ENCODE measurements around the gene PRELID2. TPM values are rescaled to one million over a fixed set of nuclear protein-coding genes. Genes with fewer than 3 reads are reported as not detected.

PRELID2 gene
- total RNA-seq, 1 experiment from 2014 or later = 26.0 TPM

DNA sequence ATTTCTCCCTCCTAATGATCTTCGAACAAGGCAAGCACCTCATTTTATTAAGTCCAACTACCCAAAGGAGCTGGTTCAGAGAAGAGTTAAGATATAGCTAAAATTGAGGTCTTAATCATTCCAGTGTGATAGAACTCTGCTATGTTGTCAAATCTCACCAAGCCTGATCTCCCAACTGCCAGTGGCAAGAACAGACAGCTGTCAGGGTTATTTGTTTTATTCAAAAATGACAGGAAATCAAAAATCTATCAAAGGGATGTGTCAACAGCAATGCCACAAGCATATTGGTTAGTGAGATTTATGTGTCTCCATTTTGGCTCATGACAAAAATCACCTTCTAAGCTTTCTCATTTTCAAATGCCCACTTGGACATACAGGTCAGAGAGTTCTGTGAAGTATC, 74.5 kb downstream of the PRELID2 start:
- TF ChIP-seq, protein P1, sequence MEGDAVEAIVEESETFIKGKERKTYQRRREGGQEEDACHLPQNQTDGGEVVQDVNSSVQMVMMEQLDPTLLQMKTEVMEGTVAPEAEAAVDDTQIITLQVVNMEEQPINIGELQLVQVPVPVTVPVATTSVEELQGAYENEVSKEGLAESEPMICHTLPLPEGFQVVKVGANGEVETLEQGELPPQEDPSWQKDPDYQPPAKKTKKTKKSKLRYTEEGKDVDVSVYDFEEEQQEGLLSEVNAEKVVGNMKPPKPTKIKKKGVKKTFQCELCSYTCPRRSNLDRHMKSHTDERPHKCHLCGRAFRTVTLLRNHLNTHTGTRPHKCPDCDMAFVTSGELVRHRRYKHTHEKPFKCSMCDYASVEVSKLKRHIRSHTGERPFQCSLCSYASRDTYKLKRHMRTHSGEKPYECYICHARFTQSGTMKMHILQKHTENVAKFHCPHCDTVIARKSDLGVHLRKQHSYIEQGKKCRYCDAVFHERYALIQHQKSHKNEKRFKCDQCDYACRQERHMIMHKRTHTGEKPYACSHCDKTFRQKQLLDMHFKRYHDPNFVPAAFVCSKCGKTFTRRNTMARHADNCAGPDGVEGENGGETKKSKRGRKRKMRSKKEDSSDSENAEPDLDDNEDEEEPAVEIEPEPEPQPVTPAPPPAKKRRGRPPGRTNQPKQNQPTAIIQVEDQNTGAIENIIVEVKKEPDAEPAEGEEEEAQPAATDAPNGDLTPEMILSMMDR (IDR thresholded peaks at IDR 0.05; ENCODE audit: insufficient read depth in 1 of 2, low read depth in 1 of 2, low read length in 1 of 2, severe bottlenecking in 1 of 2, unreplicated experiment in 1 of 2) = no peak
- Mint-ChIP-seq H3K27ac (ENCODE audit: unreplicated experiment) (no peak overlapping the region), H3K36me3 (ENCODE audit: insufficient read depth, unreplicated experiment) (no peaks in the 10 kb centered on the region), H3K9me3 (ENCODE audit: unreplicated experiment) (no peaks in the 10 kb centered on the region), H3K27me3 (ENCODE audit: insufficient read depth, unreplicated experiment) (no peaks in the 10 kb centered on the region), H3K4me1 (ENCODE audit: low read depth, unreplicated experiment) (no peaks in the 10 kb centered on the region), H3K4me3 (ENCODE audit: unreplicated experiment) (no peak overlapping the region)
- Histone ChIP-seq H3K27me3 (replicated peaks; ENCODE audit: control insufficient read depth, insufficient read depth, low read length) (no peaks in the 10 kb centered on the region), H3K4me3 (ENCODE audit: low read depth, low read length) (no peak overlapping the region), H3K4me1 (no peaks in the 10 kb centered on the region), H3K9me3 (no peaks in the 10 kb centered on the region), H3K36me3 (ENCODE audit: control insufficient read depth, insufficient read depth, low read length) (no peaks in the 10 kb centered on the region)
- BruUV-seq (replicated peaks) = no TSS peak
- no peak for DNase-seq
- POLR2A ChIA-PET = no interaction called here
- CTCF ChIA-PET = no interaction called here
- intact Hi-C loops (cut with micrococcal nuclease; ENCODE audit: unreplicated experiment) = no loop called here

DNA sequence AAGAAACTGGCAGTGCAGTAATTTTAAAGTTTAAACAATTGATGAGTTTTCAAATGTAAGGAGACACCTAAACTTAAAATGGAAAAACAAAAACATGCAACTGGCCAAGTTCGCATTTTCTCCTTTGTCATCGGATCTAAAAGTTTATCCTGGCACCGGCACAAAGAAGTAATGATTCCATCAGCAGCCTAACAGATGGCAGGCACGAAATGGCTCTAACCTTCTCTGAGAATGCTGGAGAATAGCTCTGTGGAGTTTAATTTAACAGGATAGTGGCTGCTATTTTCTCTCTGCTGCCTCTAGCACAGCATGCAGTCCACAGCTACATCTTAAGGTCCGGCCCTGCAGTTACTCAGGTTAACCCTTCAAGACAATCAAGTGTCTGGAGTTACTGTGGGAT, 82.2 kb downstream of the PRELID2 start:
- H3K4me3 Mint-ChIP-seq (ENCODE audit: unreplicated experiment) = no peak overlapping the region
- no TSS peak for BruUV-seq (replicated peaks)
- Histone ChIP-seq H3K36me3 (ENCODE audit: control insufficient read depth, insufficient read depth, low read length) (no peaks in the 10 kb centered on the region), H3K4me1 (no peaks in the 10 kb centered on the region), H3K4me3 (ENCODE audit: low read depth, low read length) (no peak overlapping the region), H3K9me3 (no peaks in the 10 kb centered on the region), H3K27me3 (replicated peaks; ENCODE audit: control insufficient read depth, insufficient read depth, low read length) (no peaks in the 10 kb centered on the region)
- ChIA-PET CTCF (no interaction called here), POLR2A (interaction anchor here (0.6 kb wide), 1 partner anchor 432 kb away, joined by 11 read pairs; no protein-coding TSS in a partner anchor)
- no peak overlapping the region for H3K27ac Mint-ChIP-seq (ENCODE audit: unreplicated experiment)
- H3K36me3 Mint-ChIP-seq (ENCODE audit: insufficient read depth, unreplicated experiment) = no peaks in the 10 kb centered on the region
- H3K4me1 Mint-ChIP-seq (ENCODE audit: low read depth, unreplicated experiment) = no peaks in the 10 kb centered on the region
- TF ChIP-seq, protein P1 (IDR thresholded peaks at IDR 0.05; ENCODE audit: insufficient read depth in 1 of 2, low read depth in 1 of 2, low read length in 1 of 2, severe bottlenecking in 1 of 2, unreplicated experiment in 1 of 2) = no peak
- intact Hi-C loops (cut with micrococcal nuclease; ENCODE audit: unreplicated experiment) = no loop called here
- no peak for DNase-seq
- H3K9me3 Mint-ChIP-seq (ENCODE audit: unreplicated experiment) = peaks cover 9% of the 10 kb centered on the region
- no peaks in the 10 kb centered on the region for H3K27me3 Mint-ChIP-seq (ENCODE audit: insufficient read depth, unreplicated experiment)

DNA sequence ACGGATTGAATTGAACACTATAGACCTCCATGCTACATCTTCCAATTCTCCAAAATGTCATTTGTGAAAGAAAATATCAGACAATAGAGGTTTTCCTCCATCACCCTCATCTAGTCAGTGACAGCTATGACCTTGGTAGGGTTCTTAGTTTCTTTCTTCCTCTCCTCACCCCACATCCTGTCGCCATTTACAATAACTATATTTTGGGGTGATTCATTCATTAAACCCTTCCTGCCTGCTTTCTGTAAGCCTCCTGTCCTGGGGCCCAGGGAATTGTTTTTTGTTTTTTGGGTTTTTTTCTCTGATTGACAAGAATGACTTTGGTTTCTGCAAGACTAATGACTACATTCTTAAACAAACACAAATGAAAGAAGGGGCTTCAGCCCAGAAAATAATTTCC, 82.6 kb downstream of the PRELID2 start:
- H3K4me1 Mint-ChIP-seq (ENCODE audit: low read depth, unreplicated experiment) = no peaks in the 10 kb centered on the region
- H3K27me3 ChIP-seq (replicated peaks; ENCODE audit: control insufficient read depth, insufficient read depth, low read length) = no peaks in the 10 kb centered on the region
- H3K27ac Mint-ChIP-seq (ENCODE audit: unreplicated experiment) = no peak overlapping the region
- ChIA-PET CTCF (no interaction called here), POLR2A (no interaction called here)
- TF ChIP-seq, protein P1 (IDR thresholded peaks at IDR 0.05; ENCODE audit: insufficient read depth in 1 of 2, low read depth in 1 of 2, low read length in 1 of 2, severe bottlenecking in 1 of 2, unreplicated experiment in 1 of 2) = no peak
- H3K4me3 Mint-ChIP-seq (ENCODE audit: unreplicated experiment) = no peak overlapping the region
- no TSS peak for BruUV-seq (replicated peaks)
- H3K4me3 ChIP-seq (ENCODE audit: low read depth, low read length) = no peak overlapping the region
- H3K36me3 ChIP-seq (ENCODE audit: control insufficient read depth, insufficient read depth, low read length) = no peaks in the 10 kb centered on the region
- no peak for DNase-seq
- no peaks in the 10 kb centered on the region for H3K36me3 Mint-ChIP-seq (ENCODE audit: insufficient read depth, unreplicated experiment)
- no peaks in the 10 kb centered on the region for H3K27me3 Mint-ChIP-seq (ENCODE audit: insufficient read depth, unreplicated experiment)
- no peaks in the 10 kb centered on the region for H3K9me3 ChIP-seq
- H3K9me3 Mint-ChIP-seq (ENCODE audit: unreplicated experiment) = peaks cover 9% of the 10 kb centered on the region
- intact Hi-C loops (cut with micrococcal nuclease; ENCODE audit: unreplicated experiment) = no loop called here
- H3K4me1 ChIP-seq = no peaks in the 10 kb centered on the region

Measured in Caco-2 (cell line).